Calu3 (cell line): ENCODE measurements around the gene RASD2. TPM values are rescaled to one million over a fixed set of nuclear protein-coding genes. Genes with fewer than 3 reads are reported as not detected.

ENCODE experiments used
- BruUV-seq: library from RNA; stranded (reverse); fragments of 400-500 nt; replicated peaks from 2 replicates; lab custom pipeline; 2021; lab: Mats Ljungman, UMichigan
- CTCF ChIA-PET: fragments of 300-600 bp; sonication (Branson Sonifier 250); formaldehyde crosslinking; loops from one replicate; lab custom pipeline; 2022; ENCODE audit warnings: antibody characterized with exemption; lab: Charles Lee
- DNase-seq: peaks from one replicate; pipeline ENCODE4 v3.0.0; 2022
- H3K27ac Mint-ChIP-seq: one replicate; pipeline ENCODE4 v1.8.0; 2022; ENCODE audit warnings: mixed read lengths; ENCODE audit not compliant: unreplicated experiment
- H3K27me3 Mint-ChIP-seq: one replicate; pipeline ENCODE4 v1.8.0; 2022; ENCODE audit warnings: mixed read lengths; ENCODE audit not compliant: unreplicated experiment
- H3K36me3 Mint-ChIP-seq: one replicate; pipeline ENCODE4 v1.8.0; 2022; ENCODE audit warnings: mild to moderate bottlenecking, moderate library complexity, mixed read lengths; ENCODE audit not compliant: insufficient read depth, unreplicated experiment
- H3K4me1 Mint-ChIP-seq: one replicate; pipeline ENCODE4 v1.8.0; 2022; ENCODE audit warnings: mild to moderate bottlenecking, low read depth, mixed read lengths; ENCODE audit not compliant: unreplicated experiment
- H3K4me3 Mint-ChIP-seq: one replicate; pipeline ENCODE4 v1.8.0; 2022; ENCODE audit warnings: mild to moderate bottlenecking, low read depth, moderate library complexity, mixed read lengths; ENCODE audit not compliant: unreplicated experiment
- H3K9me3 Mint-ChIP-seq: one replicate; pipeline ENCODE4 v1.8.0; 2022; ENCODE audit warnings: low read depth, mixed read lengths; ENCODE audit not compliant: unreplicated experiment
- intact Hi-C: fragments of 100-400 bp; cut with micrococcal nuclease; formaldehyde crosslinking; loops from one replicate; pipeline ENCODE4 v1.10.0; 2022; ENCODE audit not compliant: unreplicated experiment
- total RNA-seq: library from RNA; stranded (reverse); gene quantifications from 2 replicates; pipeline ENCODE4 v1.2.3, GENCODE V29; 2022
- TF ChIP-seq, protein P1 (sequence below): fragments of 200-600 bp; IDR thresholded peaks from one replicate; pipeline ENCODE4 v1.8.0; 2022; ENCODE audit warnings: antibody characterized with exemption; ENCODE audit not compliant: unreplicated experiment

RASD2 gene
- total RNA-seq, 1 experiment from 2014 or later = 0.14 TPM

DNA sequence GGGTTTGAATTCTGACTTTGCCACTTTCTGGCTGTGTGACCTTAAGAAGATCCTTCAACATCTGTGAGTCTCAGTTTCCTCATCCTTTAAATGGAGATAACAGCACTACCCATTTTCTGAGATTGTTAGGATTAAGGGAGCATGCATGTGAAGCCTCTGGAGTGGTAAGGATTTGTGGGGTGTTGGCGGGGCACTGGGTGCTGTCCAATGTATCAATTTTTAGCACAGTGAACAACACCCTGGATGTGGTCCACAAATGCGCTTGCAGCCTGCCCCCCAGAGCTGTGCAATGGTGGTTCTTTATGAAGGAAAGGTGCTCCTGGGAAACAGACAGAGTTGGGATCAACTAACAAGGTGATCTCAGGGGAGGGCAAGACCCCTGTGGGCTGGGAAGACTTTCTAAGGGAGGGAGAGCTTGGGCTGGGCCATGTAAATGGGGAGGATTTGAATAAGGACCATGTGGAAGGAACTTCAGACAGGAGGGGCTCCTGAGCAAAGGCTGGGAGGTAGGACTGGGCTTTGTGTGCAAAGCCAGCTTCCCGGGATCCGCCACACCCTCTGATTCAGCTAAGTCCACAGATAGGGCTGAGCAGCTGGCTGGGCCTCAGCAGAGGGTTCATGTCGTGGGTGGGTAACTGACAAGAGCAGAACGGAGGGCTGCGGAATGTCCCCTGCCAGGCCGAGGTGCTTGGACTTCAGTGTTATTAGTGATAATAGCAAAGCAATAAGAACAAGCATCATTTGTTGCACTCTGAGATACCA is 22.7 kb upstream of the RASD2 start:
- Mint-ChIP-seq H3K27me3 (peaks cover 62% of the 10 kb centered on the region), H3K9me3 (no peaks in the 10 kb centered on the region), H3K4me3 (no peak overlapping the region), H3K36me3 (no peaks in the 10 kb centered on the region), H3K4me1 (no peaks in the 10 kb centered on the region), H3K27ac (no peak overlapping the region)
- DNase-seq = no peak
- no TSS peak for BruUV-seq
- intact Hi-C loops = no loop called here
- TF ChIP-seq, protein P1, sequence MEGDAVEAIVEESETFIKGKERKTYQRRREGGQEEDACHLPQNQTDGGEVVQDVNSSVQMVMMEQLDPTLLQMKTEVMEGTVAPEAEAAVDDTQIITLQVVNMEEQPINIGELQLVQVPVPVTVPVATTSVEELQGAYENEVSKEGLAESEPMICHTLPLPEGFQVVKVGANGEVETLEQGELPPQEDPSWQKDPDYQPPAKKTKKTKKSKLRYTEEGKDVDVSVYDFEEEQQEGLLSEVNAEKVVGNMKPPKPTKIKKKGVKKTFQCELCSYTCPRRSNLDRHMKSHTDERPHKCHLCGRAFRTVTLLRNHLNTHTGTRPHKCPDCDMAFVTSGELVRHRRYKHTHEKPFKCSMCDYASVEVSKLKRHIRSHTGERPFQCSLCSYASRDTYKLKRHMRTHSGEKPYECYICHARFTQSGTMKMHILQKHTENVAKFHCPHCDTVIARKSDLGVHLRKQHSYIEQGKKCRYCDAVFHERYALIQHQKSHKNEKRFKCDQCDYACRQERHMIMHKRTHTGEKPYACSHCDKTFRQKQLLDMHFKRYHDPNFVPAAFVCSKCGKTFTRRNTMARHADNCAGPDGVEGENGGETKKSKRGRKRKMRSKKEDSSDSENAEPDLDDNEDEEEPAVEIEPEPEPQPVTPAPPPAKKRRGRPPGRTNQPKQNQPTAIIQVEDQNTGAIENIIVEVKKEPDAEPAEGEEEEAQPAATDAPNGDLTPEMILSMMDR = no peak
- CTCF ChIA-PET = no interaction called here

DNA sequence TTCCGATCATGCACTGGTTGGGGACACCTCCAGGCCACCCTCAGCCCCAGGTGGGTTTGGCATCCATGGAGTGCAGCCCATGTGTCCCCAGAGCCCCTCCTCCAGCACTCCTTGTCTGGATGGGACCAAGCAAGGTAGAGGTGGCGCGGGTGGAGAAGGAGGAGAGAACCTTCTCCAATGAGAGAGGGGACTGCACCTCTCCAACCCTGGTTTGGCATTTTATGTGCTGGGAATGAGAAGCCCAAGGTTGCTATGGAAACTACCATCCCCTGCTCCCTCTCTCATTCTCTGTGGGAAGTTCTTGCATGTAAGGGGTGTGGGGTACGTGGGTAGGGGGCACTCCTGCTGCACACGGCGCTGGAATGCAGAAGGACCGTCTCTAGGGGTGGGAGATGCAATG is 21.8 kb upstream of the RASD2 start:
- CTCF ChIA-PET = no interaction called here
- intact Hi-C loops = no loop called here
- H3K27me3 Mint-ChIP-seq = peaks cover 58% of the 10 kb centered on the region

DNA sequence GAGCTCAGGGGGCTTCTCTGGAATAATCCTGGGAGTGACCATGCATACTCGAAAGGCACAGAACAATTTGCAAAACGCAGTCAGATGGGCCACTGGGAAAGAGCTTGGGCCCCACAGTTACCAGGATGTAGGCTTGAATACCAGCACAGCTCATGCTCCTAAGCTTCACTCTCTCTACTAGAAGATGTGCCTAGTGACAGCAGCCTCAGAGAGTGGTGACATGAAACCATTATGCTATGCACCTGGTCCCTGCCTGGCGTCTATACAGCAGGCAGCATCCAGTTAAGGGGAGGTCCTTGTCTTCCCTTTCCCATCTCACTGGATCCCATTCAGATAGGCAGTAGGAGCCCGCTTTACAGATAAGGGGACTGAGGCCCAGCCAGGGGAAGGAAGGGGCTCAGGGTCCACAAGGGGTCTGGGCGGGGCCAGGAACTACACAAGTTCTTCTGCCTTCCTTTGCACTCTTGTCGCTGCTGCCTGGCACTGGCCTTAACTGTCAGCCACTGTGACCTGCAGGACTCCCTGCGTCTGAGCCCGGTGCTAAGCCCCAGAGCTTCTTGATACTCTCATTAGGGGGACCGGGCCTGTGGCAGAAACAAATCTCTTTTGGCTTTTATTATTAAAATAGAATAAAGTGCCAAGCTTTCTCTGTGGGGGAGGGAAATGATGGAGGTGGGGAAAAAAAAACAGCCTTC is 21.2 kb upstream of the RASD2 start:
- intact Hi-C loops = no loop called here
- BruUV-seq = no TSS peak
- no peaks in the 10 kb centered on the region for H3K4me1 Mint-ChIP-seq
- H3K27ac Mint-ChIP-seq = no peak overlapping the region
- TF ChIP-seq, protein P1 = no peak
- peaks cover 52% of the 10 kb centered on the region for H3K27me3 Mint-ChIP-seq
- DNase-seq = no peak
- H3K36me3 Mint-ChIP-seq = no peaks in the 10 kb centered on the region
- no peak overlapping the region for H3K4me3 Mint-ChIP-seq
- no peaks in the 10 kb centered on the region for H3K9me3 Mint-ChIP-seq
- CTCF ChIA-PET = interaction anchor here (0.7 kb wide), 1 partner anchor 21 kb away, joined by 7 read pairs; the partner anchor contains the start of gene RASD2

More for the DNA sequence above, 21.8 kb upstream of the RASD2 start:
- TF ChIP-seq, protein P1 = no peak
- Mint-ChIP-seq H3K36me3 (no peaks in the 10 kb centered on the region), H3K9me3 (no peaks in the 10 kb centered on the region), H3K27ac (no peak overlapping the region), H3K4me3 (no peak overlapping the region), H3K4me1 (no peaks in the 10 kb centered on the region)
- DNase-seq = no peak
- BruUV-seq = no TSS peak

DNA sequence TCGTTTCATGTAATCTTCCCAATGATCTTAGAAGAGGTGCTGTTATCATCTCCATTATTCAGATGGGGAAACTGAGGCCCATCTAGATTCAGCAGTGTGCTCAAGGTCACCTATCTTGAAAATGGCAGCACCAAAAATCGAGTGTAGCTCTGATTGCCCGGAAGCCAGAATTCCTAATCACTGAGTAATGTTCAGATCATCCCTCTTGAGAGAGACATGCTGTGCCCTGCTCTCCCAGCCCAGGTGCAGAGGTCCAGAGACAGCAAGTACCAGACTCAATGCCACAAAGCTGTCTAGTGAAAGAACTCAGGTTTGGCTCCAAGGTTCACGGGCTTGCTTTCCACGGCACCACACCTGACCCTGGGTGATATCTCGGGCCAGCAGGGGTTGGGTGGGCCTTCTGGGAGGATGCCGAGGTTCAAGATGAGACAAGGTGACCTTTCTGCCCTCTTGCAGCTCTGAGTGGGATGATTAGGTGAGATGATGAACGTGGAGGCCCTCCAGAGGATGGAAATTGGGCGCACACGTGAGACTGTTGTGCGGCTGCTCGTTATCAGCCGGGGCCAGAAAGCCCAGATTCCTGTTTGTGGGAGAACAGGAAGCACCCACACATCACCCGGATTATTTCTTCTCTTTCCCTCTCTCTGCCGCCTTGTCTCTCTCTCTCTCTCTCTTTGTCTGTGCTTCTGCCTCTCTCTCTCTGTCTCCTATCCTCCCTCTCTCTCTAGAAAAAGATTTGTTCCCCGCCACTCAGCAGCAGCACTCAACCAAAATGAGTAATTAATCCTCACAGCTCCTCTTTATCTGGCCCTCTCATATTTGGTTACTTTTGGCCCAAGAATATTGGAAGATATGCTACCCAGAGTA is 19.0 kb upstream of the RASD2 start:
- H3K36me3 Mint-ChIP-seq = no peaks in the 10 kb centered on the region
- TF ChIP-seq, protein P1 = no peak
- peaks cover 40% of the 10 kb centered on the region for H3K27me3 Mint-ChIP-seq
- H3K4me1 Mint-ChIP-seq = no peaks in the 10 kb centered on the region
- H3K9me3 Mint-ChIP-seq = no peaks in the 10 kb centered on the region
- intact Hi-C loops = no loop called here
- DNase-seq = no peak
- no peak overlapping the region for H3K27ac Mint-ChIP-seq
- no TSS peak for BruUV-seq
- H3K4me3 Mint-ChIP-seq = no peak overlapping the region
- CTCF ChIA-PET = interaction anchor here (0.7 to 0.8 kb wide), 2 partner anchors 15 to 67 kb away, joined by 3 to 7 read pairs; no protein-coding TSS in a partner anchor
